Panc1 (cell line): Measurements from ENCODE around the gene PHF14. TPM values are rescaled to one million over a fixed set of nuclear protein-coding genes. Genes with fewer than 3 reads are reported as not detected.

Experiments used
- ATAC-seq: fragments of 200-7000 bp; cut with Tn5 transposase; 2 replicates; pipeline ENCODE4 v1.9.1; 2020; ENCODE audit warnings: mild to moderate bottlenecking, moderate library complexity
- BruUV-seq: library from RNA; stranded (reverse); fragments of 400-500 nt; replicated peaks from 2 replicates; lab custom pipeline; 2021; lab: Mats Ljungman, UMichigan
- CTCF ChIA-PET: fragments of 300-600 bp; sonication (Branson Sonifier 250); formaldehyde crosslinking; loops from one replicate; lab custom pipeline; 2022; ENCODE audit warnings: antibody characterized with exemption; lab: Charles Lee
- POLR2A ChIA-PET: fragments of 300-600 bp; sonication (Branson Sonifier 250); formaldehyde crosslinking; loops from one replicate; lab custom pipeline; 2022; ENCODE audit warnings: antibody characterized with exemption; lab: Charles Lee
- DNase-seq: peaks from one replicate; pipeline ENCODE4 v3.0.0-alpha.2; 2010; ENCODE audit warnings: low read depth, low spot score
- H3K27ac ChIP-seq: 2 replicates; pipeline ENCODE4 v1.5.1; 2011; ENCODE audit warnings: mild to moderate bottlenecking, low read length, inconsistent platforms
- H3K27me3 ChIP-seq: fragments of 200-500 bp; sonication (Bioruptor generic); 2 replicates; pipeline ENCODE4 v1.6.0; 2014; ENCODE audit warnings: low read length, inconsistent platforms; ENCODE audit not compliant: control insufficient read depth, insufficient read depth
- H3K36me3 ChIP-seq: fragments of 200-500 bp; sonication (Bioruptor generic); 2 replicates; pipeline ENCODE4 v1.5.1; 2014; ENCODE audit warnings: inconsistent platforms, mild to moderate bottlenecking, low read length, moderate library complexity; ENCODE audit not compliant: control insufficient read depth, insufficient read depth
- H3K4me1 ChIP-seq: 2 replicates; pipeline ENCODE4 v1.5.1; 2011; ENCODE audit warnings: inconsistent platforms, mild to moderate bottlenecking, low read length, moderate library complexity; ENCODE audit not compliant: control insufficient read depth, insufficient read depth
- H3K4me3 ChIP-seq, 2 experiments: 2 replicates each; pipeline ENCODE4 v1.5.1; 2011 to 2012; ENCODE audit warnings: low read depth in 2 of 2, low read length in 2 of 2, mild to moderate bottlenecking in 2 of 2, inconsistent platforms in 1 of 2, moderate library complexity in 1 of 2
- H3K9me3 ChIP-seq: fragments of 200-500 bp; sonication (Bioruptor generic); 2 replicates; pipeline ENCODE4 v1.5.1; 2014; ENCODE audit warnings: low read depth, mild to moderate bottlenecking, inconsistent platforms, low read length, moderate library complexity; ENCODE audit not compliant: control insufficient read depth, insufficient read depth
- CTCF ChIP-seq: fragments of 450-650 bp; IDR thresholded peaks from 2 replicates; pipeline ENCODE4 v1.5.1; 2017; ENCODE audit warnings: mild to moderate bottlenecking
- POLR2AphosphoS5 ChIP-seq: IDR thresholded peaks from 2 replicates; pipeline ENCODE4 v1.6.1; 2012; ENCODE audit warnings: mild to moderate bottlenecking, low read depth, low read length, moderate library complexity
- REST ChIP-seq, 2 experiments: IDR thresholded peaks; 2 replicates each; pipeline ENCODE4 v1.6.1; 2011 to 2012; ENCODE audit warnings: low read depth in 2 of 2, control low read depth in 1 of 2, low read length in 1 of 2, mild to moderate bottlenecking in 1 of 2, moderate library complexity in 1 of 2; ENCODE audit not compliant: insufficient read depth in 1 of 2
- SIN3A ChIP-seq: IDR thresholded peaks from 2 replicates; pipeline ENCODE4 v1.6.1; 2012; ENCODE audit warnings: low read depth, mild to moderate bottlenecking, low read length, moderate library complexity, borderline replicate concordance; ENCODE audit not compliant: insufficient read depth
- TCF7L2 ChIP-seq: IDR thresholded peaks from 2 replicates; pipeline ENCODE4 v1.6.1; 2011; ENCODE audit warnings: mild to moderate bottlenecking, low read depth, low read length, inconsistent platforms
- in situ Hi-C: cut with HindIII; loops from 2 replicates; pipeline ENCODE4 v1.10.0; 2016; ENCODE audit warnings: low sequenced_read_pairs, low pct_unique_long_range_greater_than_20kb
- intact Hi-C: fragments of 100-400 bp; cut with micrococcal nuclease; formaldehyde crosslinking; loops from one replicate; pipeline ENCODE4 v1.10.0; 2022; ENCODE audit not compliant: unreplicated experiment
- total RNA-seq: library from RNA; stranded (reverse); gene quantifications from one replicate; pipeline ENCODE4 v1.2.1, GENCODE V29; 2021; ENCODE audit not compliant: unreplicated experiment

PHF14 gene
- total RNA-seq, 1 experiment from 2014 or later: 85.6 TPM

GRCh38 chr7:11083214-11083568 is 109.5 kb downstream of the PHF14 start:
- POLR2A ChIA-PET: no interaction called here
- intact Hi-C loops (no loop called here), in situ Hi-C loops (no loop called here)
- Histone ChIP-seq H3K9me3 (no peaks in the 10 kb centered on the region), H3K36me3 (no peaks in the 10 kb centered on the region; the same call in 1 of the 2 replicates), H3K4me3 (no peak overlapping the region), H3K4me1 (no peaks in the 10 kb centered on the region), H3K27ac (no peak overlapping the region), H3K27me3 (no peaks in the 10 kb centered on the region)
- DNase-seq (no peak), ATAC-seq (no peak)
- BruUV-seq: no TSS peak
- TF ChIP-seq REST (IDR thresholded peaks at IDR 0.05; ENCODE audit: insufficient read depth in 1 of 2, low read depth in 2 of 2, low read length in 1 of 2): no peak
- TF ChIP-seq POLR2AphosphoS5: no peak
- no peak for TF ChIP-seq TCF7L2
- TF ChIP-seq SIN3A: no peak
- TF ChIP-seq CTCF: no peak
- CTCF ChIA-PET: no interaction called here

GRCh38 chr7:11104578-11104977 is 130.9 kb downstream of the PHF14 start:
- no peaks in the 10 kb centered on the region for H3K4me1 ChIP-seq
- H3K27me3 ChIP-seq: no peaks in the 10 kb centered on the region
- no peak for TF ChIP-seq CTCF
- TF ChIP-seq POLR2AphosphoS5: no peak
- no peak for TF ChIP-seq SIN3A
- TF ChIP-seq REST (IDR thresholded peaks at IDR 0.05; ENCODE audit: insufficient read depth in 1 of 2, low read depth in 2 of 2, low read length in 1 of 2): no peak
- no peak for TF ChIP-seq TCF7L2
- POLR2A ChIA-PET: no interaction called here
- intact Hi-C loops (no loop called here), in situ Hi-C loops (no loop called here)
- 0 out of 2 replicates have a peak, but pooled peaks cover 4% of the 10 kb centered on the region for H3K36me3 ChIP-seq
- ATAC-seq (no peak), DNase-seq (no peak)
- no peaks in the 10 kb centered on the region for H3K9me3 ChIP-seq
- H3K27ac ChIP-seq: no peak overlapping the region
- CTCF ChIA-PET: no interaction called here
- BruUV-seq: no TSS peak
- no peak overlapping the region for H3K4me3 ChIP-seq
